D721Med (cell line): ENCODE data around the gene FAM107B.

Experiments used
- DNase-seq: peaks from one replicate; pipeline ENCODE4 v3.0.0; 2011; ENCODE audit warnings: low spot score; ENCODE audit not compliant: insufficient read length
- FAIRE-seq: peaks from 2 replicates; lab custom pipeline; 2011; peaks lifted over from hg19 to GRCh38; lab: Jason Lieb, UNC
- CTCF ChIP-seq: IDR thresholded peaks from 2 replicates; pipeline ENCODE4 v1.5.1; 2012; ENCODE audit warnings: mild to moderate bottlenecking, control low read depth; ENCODE audit not compliant: insufficient read depth; ENCODE audit errors: missing control alignments

FAM107B gene

DNA sequence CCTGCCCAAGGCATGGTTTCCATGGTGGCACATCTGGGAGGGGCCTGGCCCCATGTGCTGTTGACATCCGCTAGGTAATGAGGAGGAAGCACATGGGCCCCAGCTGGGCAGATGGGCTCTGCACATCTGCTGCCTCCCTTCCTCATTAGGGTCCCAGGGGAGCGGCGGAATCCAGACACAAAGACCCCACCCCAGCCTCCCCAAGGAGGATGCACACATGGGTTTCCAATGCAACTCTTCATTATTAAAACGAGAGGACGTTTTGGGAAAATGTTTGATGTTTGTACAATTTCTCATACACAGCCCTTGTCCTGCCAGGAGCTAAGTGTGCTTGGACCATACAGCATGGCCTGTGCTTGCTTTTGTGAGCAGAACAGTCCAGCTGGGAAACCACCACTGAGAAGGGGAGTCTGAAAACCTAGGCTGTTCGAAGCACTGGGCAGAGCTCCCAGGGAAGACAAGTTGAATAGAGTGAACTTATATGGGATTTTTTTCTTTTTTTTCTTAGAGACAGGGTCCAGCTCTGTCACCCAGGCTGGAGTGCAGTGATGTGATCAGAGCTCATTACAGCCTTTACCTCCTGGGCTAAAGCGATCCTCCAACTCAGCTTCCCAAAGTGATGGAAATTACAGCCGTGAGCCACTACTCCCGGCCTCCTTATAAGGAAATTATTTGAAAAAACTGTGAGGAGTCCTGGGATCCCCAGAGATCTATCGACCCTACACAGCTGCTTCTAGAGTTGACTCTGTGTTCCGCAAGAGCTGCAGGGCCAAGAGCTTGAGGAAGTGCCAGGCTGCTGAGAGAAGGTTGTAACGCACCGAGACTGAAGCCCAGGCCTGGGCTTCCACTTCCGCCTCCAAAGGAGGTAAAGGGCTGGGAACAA is 23.4 kb downstream of the FAM107B start:
- DNase-seq (no peak), FAIRE-seq (no peak)
- no peak for TF ChIP-seq CTCF

GRCh38 chr10:14749070-14749809 is 25.5 kb downstream of the FAM107B start:
- TF ChIP-seq CTCF: no peak
- no peak for FAIRE-seq
- no peak for DNase-seq

DNA sequence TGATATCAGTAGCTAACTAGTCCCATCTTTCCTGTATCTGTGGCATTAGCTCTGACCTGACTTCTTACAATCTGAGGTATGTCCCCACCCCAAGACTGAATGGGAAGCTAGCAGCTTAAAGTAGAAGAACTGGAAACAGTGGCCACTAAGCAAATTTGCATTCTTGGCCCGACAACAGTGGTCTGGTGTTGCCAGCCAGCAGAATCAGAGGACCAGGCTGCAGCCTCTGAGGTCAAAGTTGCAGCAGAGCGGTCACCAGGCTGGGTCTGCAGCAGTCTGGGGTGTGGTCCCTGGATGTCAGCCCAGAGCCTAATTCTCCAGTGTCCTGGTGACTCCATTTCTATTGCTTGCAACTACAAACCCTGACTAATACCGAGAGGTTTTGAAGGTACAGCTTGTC is 26.3 kb downstream of the FAM107B start:
- FAIRE-seq (no peak), DNase-seq (no peak)

GRCh38 chr10:14742815-14743214 is 31.9 kb downstream of the FAM107B start:
- DNase-seq (no peak), FAIRE-seq (no peak)
- TF ChIP-seq CTCF: no peak

More for the DNA sequence above, 26.3 kb downstream of the FAM107B start:
- TF ChIP-seq CTCF: no peak

DNA sequence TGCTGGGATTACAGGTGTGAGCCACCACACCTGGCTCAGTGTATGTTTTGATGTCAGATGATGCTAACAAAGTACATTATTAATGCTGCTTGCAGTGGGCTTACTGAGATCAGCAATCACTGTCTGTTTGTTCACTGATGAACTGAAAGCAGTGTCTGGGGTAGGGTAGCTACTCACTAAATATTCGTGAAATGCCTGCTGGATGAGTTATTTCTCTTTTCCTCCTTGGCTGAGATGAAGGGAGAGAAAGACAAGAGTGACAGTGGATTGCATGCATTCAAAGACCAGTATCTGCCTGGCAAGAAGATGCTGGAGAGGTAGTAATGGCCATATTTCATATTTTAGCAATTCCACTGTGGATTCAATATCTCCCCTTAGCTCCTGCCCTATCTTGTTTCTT is 32.3 kb downstream of the FAM107B start:
- no peak for FAIRE-seq
- DNase-seq: no peak
- TF ChIP-seq CTCF: no peak

GRCh38 chr10:14740684-14741247 is 33.9 kb downstream of the FAM107B start:
- DNase-seq: no peak
- TF ChIP-seq CTCF: no peak
- FAIRE-seq: no peak
